ENCODE measurements around the gene MRPS14.

The MRPS14 gene

GRCh38 chr1:175019524-175019923, 3.7 kb downstream of the MRPS14 start:
- DNase-seq, result no peak

DNA sequence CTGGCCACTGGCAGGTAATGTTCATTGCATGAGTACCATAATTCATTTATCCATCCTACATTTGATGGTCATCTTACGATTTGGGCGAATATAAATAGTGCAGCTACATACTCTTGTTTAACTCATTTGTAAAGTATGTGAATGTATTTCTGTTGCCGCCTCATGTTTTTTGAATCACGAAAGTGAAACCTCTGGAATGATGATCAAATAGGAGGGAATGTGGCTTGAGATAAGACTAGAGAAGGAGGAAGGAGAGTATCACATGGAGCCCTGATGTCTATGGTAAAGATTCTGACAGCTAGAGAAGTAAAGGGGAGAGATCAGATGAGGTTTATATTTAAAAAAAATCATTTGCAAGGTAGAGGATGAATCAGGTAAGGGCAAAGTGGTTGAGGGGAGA, 8.0 kb downstream of the MRPS14 start:
- DNase-seq, result no peak

GRCh38 chr1:175013445-175013844, 9.8 kb downstream of the MRPS14 start:
- DNase-seq, result no peak

GRCh38 chr1:175009532-175009931, 13.7 kb downstream of the MRPS14 start:
- no peak for DNase-seq

DNA sequence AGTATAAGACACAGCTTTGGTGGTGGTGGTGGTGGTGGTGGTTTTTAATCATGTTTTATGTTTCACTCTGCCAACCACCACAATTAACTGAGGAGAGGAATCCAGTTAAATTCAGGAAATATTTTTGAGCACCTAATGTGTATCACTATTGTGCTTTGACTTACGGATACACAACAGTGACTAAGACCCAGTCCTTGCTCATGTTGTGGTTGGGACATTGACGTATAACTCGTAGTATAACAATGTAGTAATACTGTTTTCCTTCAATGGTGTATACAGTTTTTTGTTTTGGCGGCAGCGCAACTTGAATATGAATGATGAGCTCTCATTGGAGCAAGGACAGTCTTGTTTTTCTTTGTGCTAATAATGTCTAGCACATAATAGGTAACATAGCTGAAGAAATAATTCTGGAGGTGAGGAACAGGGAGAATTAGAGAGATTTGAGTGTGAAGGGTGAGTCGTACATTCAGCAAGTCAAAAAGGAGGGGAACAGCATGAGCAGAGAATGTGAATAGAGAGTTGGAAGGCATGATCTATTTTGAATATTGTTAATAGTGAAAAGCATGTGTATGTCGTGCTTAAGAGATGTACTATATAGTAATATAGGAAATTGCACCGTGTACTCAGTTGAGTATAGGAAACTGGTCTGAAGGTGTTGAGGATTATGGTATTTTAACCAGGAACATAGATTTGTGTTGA, 18.0 kb downstream of the MRPS14 start:
- no peak for DNase-seq

GRCh38 chr1:175003521-175003920, 19.7 kb downstream of the MRPS14 start:
- no peak for DNase-seq

DNA sequence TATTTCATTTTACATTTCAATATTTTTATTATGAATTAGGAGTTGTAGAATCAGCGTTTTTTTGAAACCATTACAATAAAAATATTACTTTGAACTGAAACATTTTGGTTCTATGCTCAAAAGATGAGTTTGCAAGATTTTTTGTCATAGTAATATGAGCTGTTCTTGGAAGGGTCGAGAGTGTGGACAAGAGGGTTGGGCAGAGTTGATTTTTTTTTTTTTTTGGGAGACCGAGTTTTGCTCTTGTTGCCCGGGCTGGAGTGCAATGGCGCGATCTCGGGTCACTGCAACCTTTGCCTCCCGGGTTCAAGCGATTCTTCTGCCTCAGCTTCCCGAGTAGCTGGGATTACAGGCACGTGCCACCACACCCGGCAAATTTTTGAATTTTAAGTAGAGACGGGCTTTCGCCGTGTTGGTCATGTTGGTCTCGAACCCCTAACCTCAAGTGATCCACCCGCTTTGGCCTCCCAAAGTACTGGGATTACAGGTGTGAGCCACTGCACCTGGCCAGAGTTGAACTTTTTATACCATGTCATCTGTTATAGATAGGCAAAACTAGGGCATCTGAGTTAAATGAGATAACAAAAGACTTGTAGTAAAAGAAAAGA, 20.2 kb downstream of the MRPS14 start:
- no peak for DNase-seq

GRCh38 chr1:175000697-175001187, 22.5 kb downstream of the MRPS14 start:
- no peak for DNase-seq

GRCh38 chr1:174999936-175000696, 23.1 kb downstream of the MRPS14 start, which contains the start of gene CACYBP:
TSS of gene CACYBP (plus strand) at chr1:174999947. CDS start at chr1:175000181, 234 bp downstream.
- peak; percentile 16 to 17 for DNase-seq

- DNase-seq, result peak; percentile 95
These were observed 23.8 kb downstream of the MRPS14 start for GRCh38 chr1:174999216-174999935.

- DNase-seq, result peak; percentile 60 to 63
These were observed 24.5 kb downstream of the MRPS14 start for GRCh38 chr1:174998569-174999215.

- no peak for DNase-seq
These were observed 26.2 kb downstream of the MRPS14 start for GRCh38 chr1:174997041-174997440.

DNA sequence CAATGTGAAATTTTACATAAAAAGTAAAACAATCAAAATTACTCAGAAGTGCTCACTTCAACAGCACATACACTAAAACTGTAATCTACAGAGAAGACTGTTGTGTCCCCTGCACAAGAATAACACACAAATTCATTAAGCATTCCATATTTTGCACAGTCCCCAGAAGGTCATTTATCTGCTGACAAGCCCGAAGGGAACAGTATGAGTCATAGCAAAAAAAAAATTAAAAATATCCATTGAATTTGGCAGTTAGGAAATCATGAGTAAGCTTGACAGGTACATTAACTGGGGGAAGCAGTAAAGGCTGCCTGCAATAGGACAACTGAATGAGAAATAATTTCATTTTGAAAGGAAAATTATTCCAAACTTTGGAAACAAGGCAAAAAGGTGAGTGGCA, 26.7 kb downstream of the MRPS14 start:
- DNase-seq, result no peak

DNA sequence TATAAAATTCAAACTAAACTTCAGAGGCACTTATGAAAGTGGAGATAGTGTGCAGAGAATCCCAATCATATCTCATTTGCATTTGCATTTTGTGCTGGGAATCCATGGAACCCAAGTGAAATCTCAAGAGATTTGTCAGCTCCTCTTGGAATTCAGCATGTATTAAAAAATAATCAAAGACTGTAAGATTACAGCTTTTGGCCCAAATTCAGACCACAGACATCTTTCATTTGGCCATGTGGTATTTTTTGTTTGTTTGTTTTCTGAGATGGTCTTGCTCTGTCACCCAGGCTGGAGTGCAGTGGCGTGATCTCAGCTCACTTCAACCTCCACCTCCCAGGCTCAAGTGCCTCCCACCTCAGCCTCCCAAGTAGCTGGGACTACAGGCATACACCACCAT, 27.3 kb downstream of the MRPS14 start:
- no peak for DNase-seq

DNA sequence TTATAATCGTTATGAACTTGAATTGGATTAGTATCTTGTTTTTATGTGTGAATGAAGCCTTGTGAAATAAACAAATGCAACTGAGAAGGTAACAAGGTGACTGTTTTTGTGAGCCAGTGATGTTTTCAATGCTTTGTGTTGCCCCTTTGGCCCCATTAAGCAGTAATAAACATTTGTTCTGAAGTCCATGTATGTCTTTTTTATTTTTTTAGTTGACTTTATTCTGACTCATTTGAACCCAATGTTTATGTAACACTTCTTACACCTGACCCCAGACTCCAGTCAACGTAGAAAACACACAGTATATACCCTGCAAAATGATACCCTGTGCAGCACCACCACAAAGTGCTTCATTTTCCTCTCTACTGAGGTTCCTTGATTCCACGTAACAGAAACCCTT, 28.1 kb downstream of the MRPS14 start:
- DNase-seq, result no peak

- no peak for DNase-seq
These were observed 31.8 kb downstream of the MRPS14 start for GRCh38 chr1:174991473-174991872.

GRCh38 chr1:174990382-174990999, 32.7 kb downstream of the MRPS14 start:
- peak; percentile 43 to 53 for DNase-seq

- no peak for DNase-seq
These were observed 33.5 kb downstream of the MRPS14 start for GRCh38 chr1:174989536-174990220.

GRCh38 chr1:174988986-174989385, 34.2 kb downstream of the MRPS14 start:
- DNase-seq, result no peak

DNA sequence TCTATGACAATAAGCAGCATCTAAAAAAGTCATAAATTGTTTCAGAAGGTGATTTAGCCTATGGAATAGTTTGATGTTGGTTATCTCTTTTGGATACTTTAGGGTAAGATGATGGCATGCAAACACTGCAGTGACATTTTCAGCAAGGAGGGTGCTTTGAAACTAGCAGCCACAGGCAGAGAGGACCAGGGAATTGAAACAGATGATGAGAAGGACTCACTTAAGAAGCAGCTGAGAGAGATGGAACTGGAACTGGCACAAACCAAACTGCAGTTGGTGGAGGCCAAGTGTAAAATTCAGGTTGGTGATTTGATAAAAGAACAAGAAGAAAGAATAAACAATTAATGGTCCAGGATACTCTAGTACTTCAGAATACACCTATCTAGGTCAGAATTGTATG, 34.7 kb downstream of the MRPS14 start:
- DNase-seq, result no peak

DNA sequence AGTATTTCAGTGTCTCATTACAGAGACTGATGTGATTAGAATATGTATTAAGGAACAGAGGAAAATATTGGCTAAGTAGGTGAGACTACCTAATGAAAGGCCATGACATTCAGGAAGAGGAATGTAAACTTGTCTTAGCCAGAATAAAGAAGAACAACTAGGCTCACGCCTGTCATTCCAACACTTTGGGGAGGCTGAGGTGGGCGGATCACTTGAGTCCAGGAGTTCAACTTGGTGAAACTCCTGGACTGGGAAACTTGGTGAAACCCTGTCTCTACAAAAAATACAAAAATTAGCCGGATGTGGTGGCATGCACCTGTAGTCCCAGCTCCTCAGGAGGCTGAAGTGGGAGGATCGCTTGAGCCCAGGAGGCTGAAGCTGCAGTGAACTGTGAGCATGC, 38.3 kb downstream of the MRPS14 start:
- no peak for DNase-seq
